IMR-90 (cell line): ENCODE results near the gene PRDM15. TPM values are rescaled to one million over a fixed set of nuclear protein-coding genes. Genes with fewer than 3 reads are reported as not detected.

Experiments used
- ATAC-seq: fragments of 200-7000 bp; cut with Tn5 transposase; 2 replicates; pipeline ENCODE4 v1.9.1; 2020; ENCODE audit warnings: low read depth, mild to moderate bottlenecking, moderate library complexity
- BruUV-seq: library from RNA; stranded (reverse); fragments of 400-500 nt; replicated peaks from 2 replicates; lab custom pipeline; 2021; lab: Mats Ljungman, UMichigan
- CTCF ChIA-PET: fragments of 300-600 bp; formaldehyde crosslinking; extraction: SDS; loops from one replicate; lab custom pipeline; 2021; ENCODE audit warnings: antibody characterized with exemption; lab: Yijun Ruan, JAX
- POLR2A ChIA-PET: fragments of 300-600 bp; sonication (Branson Sonifier 250); formaldehyde crosslinking; loops from one replicate; lab custom pipeline; 2022; ENCODE audit warnings: antibody characterized with exemption; ENCODE audit not compliant: unreplicated experiment; lab: Charles Lee
- DNase-seq: peaks from one replicate; pipeline ENCODE4 v3.0.0; 2013
- H2AFZ ChIP-seq: replicated peaks from 2 replicates; pipeline ENCODE3; 2013; ENCODE audit warnings: low read length, mild to moderate bottlenecking; ENCODE audit not compliant: poor library complexity
- H2AK5ac ChIP-seq: 2 replicates; pipeline ENCODE4 v1.6.1; 2013; ENCODE audit warnings: low read depth, low read length, inconsistent platforms
- H2AK9ac ChIP-seq: replicated peaks from 2 replicates; pipeline ENCODE3; 2013; ENCODE audit warnings: mild to moderate bottlenecking, low read depth, low read length, moderate library complexity; ENCODE audit not compliant: poor library complexity
- H2BK120ac ChIP-seq: 2 replicates; pipeline ENCODE4 v1.6.1; 2013; ENCODE audit warnings: low read depth, low read length, inconsistent platforms
- H2BK15ac ChIP-seq: 3 replicates; pipeline ENCODE4 v1.6.1; 2013; ENCODE audit warnings: low read depth, low read length, inconsistent platforms
- H2BK20ac ChIP-seq: 2 replicates; pipeline ENCODE4 v1.6.1; 2013; ENCODE audit warnings: low read depth, mild to moderate bottlenecking, inconsistent platforms, low read length, moderate library complexity
- H2BK5ac ChIP-seq: 2 replicates; pipeline ENCODE4 v1.6.1; 2013; ENCODE audit warnings: mild to moderate bottlenecking, low read depth, low read length, inconsistent platforms; ENCODE audit not compliant: poor library complexity, severe bottlenecking
- H3K14ac ChIP-seq: replicated peaks from 2 replicates; pipeline ENCODE4 v1.6.1; 2013; ENCODE audit warnings: low read depth, low read length, inconsistent platforms
- H3K18ac ChIP-seq: 2 replicates; pipeline ENCODE4 v1.6.1; 2013; ENCODE audit warnings: low read depth, low read length, control low read depth
- H3K23ac ChIP-seq: 2 replicates; pipeline ENCODE4 v1.6.1; 2013; ENCODE audit warnings: low read depth, low read length, inconsistent platforms
- H3K27ac ChIP-seq: 2 replicates; pipeline ENCODE4 v1.5.1; 2013; ENCODE audit warnings: mild to moderate bottlenecking, control low read depth, low read length; ENCODE audit not compliant: insufficient read depth
- H3K27me3 ChIP-seq: 2 replicates; pipeline ENCODE4 v1.6.1; 2013; ENCODE audit warnings: low read length; ENCODE audit not compliant: control insufficient read depth, insufficient read depth
- H3K36me3 ChIP-seq: 2 replicates; pipeline ENCODE4 v1.6.1; 2013; ENCODE audit warnings: low read length, mixed read lengths; ENCODE audit not compliant: control insufficient read depth, insufficient read depth
- H3K4ac ChIP-seq: 2 replicates; pipeline ENCODE4 v1.6.1; 2013; ENCODE audit warnings: low read depth, low read length, inconsistent platforms
- H3K4me1 ChIP-seq: 2 replicates; pipeline ENCODE4 v1.6.1; 2013; ENCODE audit warnings: low read length, mixed read lengths; ENCODE audit not compliant: control insufficient read depth, insufficient read depth
- H3K4me2 ChIP-seq: 2 replicates; pipeline ENCODE4 v1.6.1; 2013; ENCODE audit warnings: low read depth, mild to moderate bottlenecking, control low read depth, low read length, moderate library complexity
- H3K4me3 ChIP-seq: 2 replicates; pipeline ENCODE4 v1.5.1; 2013; ENCODE audit warnings: low read depth, mild to moderate bottlenecking, control low read depth, low read length, moderate library complexity; ENCODE audit not compliant: insufficient read depth
- H3K56ac ChIP-seq: 2 replicates; pipeline ENCODE4 v1.6.1; 2013; ENCODE audit warnings: low read length, inconsistent platforms; ENCODE audit not compliant: insufficient read depth; ENCODE audit errors: extremely low read depth
- H3K79me1 ChIP-seq, 2 experiments: 2 replicates each; pipeline ENCODE4 v1.6.1; 2013; ENCODE audit warnings: low read length in 2 of 2, inconsistent platforms in 1 of 2, low read depth in 1 of 2
- H3K9ac ChIP-seq: 2 replicates; pipeline ENCODE4 v1.6.1; 2013; ENCODE audit warnings: low read depth, low read length, control low read depth
- H3K9me1 ChIP-seq: 2 replicates; pipeline ENCODE4 v1.6.1; 2013; ENCODE audit warnings: low read length, inconsistent platforms; ENCODE audit not compliant: insufficient read depth
- H3K9me3 ChIP-seq: 2 replicates; pipeline ENCODE4 v1.6.1; 2013; ENCODE audit warnings: low read length; ENCODE audit not compliant: control insufficient read depth, insufficient read depth
- H4K20me1 ChIP-seq: 2 replicates; pipeline ENCODE4 v1.6.1; 2013; ENCODE audit warnings: low read length, inconsistent platforms; ENCODE audit not compliant: insufficient read depth
- H4K5ac ChIP-seq: 2 replicates; pipeline ENCODE4 v1.6.1; 2013; ENCODE audit warnings: mild to moderate bottlenecking, low read depth, low read length, control low read depth
- H4K8ac ChIP-seq, 2 experiments: 2 replicates each; pipeline ENCODE4 v1.6.1; 2013; ENCODE audit warnings: low read depth in 2 of 2, low read length in 2 of 2, control low read depth in 1 of 2, inconsistent platforms in 1 of 2
- H4K91ac ChIP-seq: 2 replicates; pipeline ENCODE4 v1.6.1; 2013; ENCODE audit warnings: low read depth, low read length, inconsistent platforms; ENCODE audit not compliant: insufficient read depth
- CEBPB ChIP-seq: IDR thresholded peaks from 2 replicates; pipeline ENCODE4 v1.6.1; 2012; ENCODE audit warnings: low read depth, low read length, improper control_type of control experiment
- CHD1 ChIP-seq: IDR thresholded peaks from 2 replicates; pipeline ENCODE4 v1.6.1; 2012; ENCODE audit warnings: low read depth, low read length, improper control_type of control experiment
- MAFK ChIP-seq: IDR thresholded peaks from 2 replicates; pipeline ENCODE4 v1.6.1; 2012; ENCODE audit warnings: low read depth, low read length, improper control_type of control experiment
- MAZ ChIP-seq: IDR thresholded peaks from 2 replicates; pipeline ENCODE4 v1.6.1; 2012; ENCODE audit warnings: low read depth, mild to moderate bottlenecking, low read length, improper control_type of control experiment, moderate library complexity, borderline replicate concordance
- MXI1 ChIP-seq: IDR thresholded peaks from 2 replicates; pipeline ENCODE4 v1.6.1; 2012; ENCODE audit warnings: low read depth, mild to moderate bottlenecking, low read length, moderate library complexity, borderline replicate concordance
- NFE2L2 ChIP-seq: fragments of 150-350 bp; IDR thresholded peaks from 2 replicates; pipeline ENCODE4 v1.6.1; 2016; ENCODE audit warnings: low read depth, mild to moderate bottlenecking, low read length
- POLR2A ChIP-seq: IDR thresholded peaks from 2 replicates; pipeline ENCODE4 v1.6.1; 2012; ENCODE audit warnings: mild to moderate bottlenecking, low read depth, low read length
- RFX5 ChIP-seq: IDR thresholded peaks from 2 replicates; pipeline ENCODE4 v1.8.0; 2012; ENCODE audit warnings: low read depth, mild to moderate bottlenecking, low read length, moderate library complexity
- SMC3 ChIP-seq: fragments of 150-350 bp; IDR thresholded peaks from 2 replicates; pipeline ENCODE4 v1.6.1; 2016; ENCODE audit warnings: low read depth, mild to moderate bottlenecking, antibody characterized with exemption, low read length, moderate library complexity
- WGBS, 2 experiments: methylation state at CpG; one replicate each; pipeline versions ENCODE4 v1.1.5 to v1.1.7; 2013; ENCODE audit warnings: missing lambda C conversion rate in 2 of 2; ENCODE audit not compliant: insufficient read length in 1 of 2; ENCODE audit errors: extremely low coverage in 2 of 2; 5-methylcytosine and 5-hydroxymethylcytosine counted together
- dilution Hi-C: fragments of 300-500 bp; cut with HindIII; formaldehyde crosslinking; loops from one replicate; pipeline ENCODE4 v1.14.3; 2018; ENCODE audit warnings: low sequenced_read_pairs; ENCODE audit not compliant: unreplicated experiment
- in situ Hi-C: fragments of 300-500 bp; cut with MboI; formaldehyde crosslinking; loops from 3 replicates; pipeline ENCODE4 v1.14.3; 2019; ENCODE audit warnings: low sequenced_read_pairs, inconsistent platforms, mixed read lengths
- intact Hi-C: fragments of 100-400 bp; cut with micrococcal nuclease; formaldehyde crosslinking; loops from 2 replicates; pipeline ENCODE4 v1.10.0; 2022
- polyA plus RNA-seq, 3 experiments: library from polyadenylated mRNA; depleted of rRNA; stranded (reverse); fragments of >200 nt; gene quantifications; 2 replicates each; pipeline ENCODE4 v1.2.3, GENCODE V29; 2012; ENCODE audit warnings: low replicate concordance in 1 of 3
- total RNA-seq: library from RNA; depleted of rRNA; stranded (reverse); fragments of >200 nt; gene quantifications from 2 replicates; pipeline ENCODE4 v1.2.3, GENCODE V29; 2012
- TF ChIP-seq, protein P1 (sequence below): fragments of 150-350 bp; IDR thresholded peaks from 2 replicates; pipeline ENCODE4 v1.6.1; 2017; ENCODE audit warnings: mild to moderate bottlenecking, antibody characterized with exemption, low read length, low read depth
- TF ChIP-seq, protein P2 (sequence below): fragments of 150-350 bp; IDR thresholded peaks from 2 replicates; pipeline ENCODE4 v1.6.1; 2016; ENCODE audit warnings: low read depth, mild to moderate bottlenecking, low read length, moderate library complexity, borderline replicate concordance
- TF ChIP-seq, protein P3 (sequence below): conservative IDR thresholded peaks from 2 replicates; pipeline ENCODE4 v1.5.1; 2012; ENCODE audit warnings: mild to moderate bottlenecking, low read depth, low read length, improper control_type of control experiment

PRDM15 gene
- total and polyA plus RNA-seq, 2 of the 4 experiments (the other 2 are of a cell fraction), result 7.3 to 8.8 TPM

DNA sequence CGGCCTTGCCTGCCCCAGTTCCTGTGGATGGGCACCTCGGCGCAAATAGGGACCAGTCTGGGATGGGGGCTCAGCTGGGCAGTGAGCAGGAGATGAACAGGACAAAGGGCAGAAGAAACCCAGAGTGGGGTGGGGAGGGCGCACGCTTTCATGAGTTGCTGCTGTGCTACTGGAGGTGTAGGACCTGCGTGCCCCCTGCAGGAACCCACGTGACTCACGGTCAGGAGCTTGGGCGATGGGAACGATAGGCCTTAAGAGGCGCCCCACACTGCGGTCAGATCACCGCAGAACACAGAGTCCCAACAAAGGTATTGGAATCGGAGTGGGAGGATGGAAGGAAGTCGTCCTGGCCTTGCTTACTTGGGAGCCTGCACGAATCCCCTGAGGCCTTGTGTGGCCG, 17.2 kb downstream of the PRDM15 start:
- H2BK15ac ChIP-seq, result no peak overlapping the region
- no peak overlapping the region for H3K56ac ChIP-seq
- DNase-seq (no peak), ATAC-seq (no peak)
- H2BK20ac ChIP-seq, result no peak overlapping the region
- H3K79me1 ChIP-seq, result peaks cover 8 to 31% of the 10 kb centered on the region in 2 experiments
- H3K9me1 ChIP-seq, result peaks cover 12% of the 10 kb centered on the region
- H3K27me3 ChIP-seq, result no peaks in the 10 kb centered on the region
- WGBS, 2 experiments, result 92% methylated on average over 5 of the region's 17 CpGs; no CpG with 5 or more reads in 1 of the 2 experiments
- H4K20me1 ChIP-seq, result no peaks in the 10 kb centered on the region
- H2AK9ac ChIP-seq, result peak overlapping the region; percentile 45
- peak overlapping the region; percentile 15 for H2AFZ ChIP-seq
- no peak overlapping the region for H3K14ac ChIP-seq
- no peak overlapping the region for H3K27ac ChIP-seq
- TF ChIP-seq, protein P1, sequence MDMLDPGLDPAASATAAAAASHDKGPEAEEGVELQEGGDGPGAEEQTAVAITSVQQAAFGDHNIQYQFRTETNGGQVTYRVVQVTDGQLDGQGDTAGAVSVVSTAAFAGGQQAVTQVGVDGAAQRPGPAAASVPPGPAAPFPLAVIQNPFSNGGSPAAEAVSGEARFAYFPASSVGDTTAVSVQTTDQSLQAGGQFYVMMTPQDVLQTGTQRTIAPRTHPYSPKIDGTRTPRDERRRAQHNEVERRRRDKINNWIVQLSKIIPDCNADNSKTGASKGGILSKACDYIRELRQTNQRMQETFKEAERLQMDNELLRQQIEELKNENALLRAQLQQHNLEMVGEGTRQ, result no peak
- TF ChIP-seq, protein P2, sequence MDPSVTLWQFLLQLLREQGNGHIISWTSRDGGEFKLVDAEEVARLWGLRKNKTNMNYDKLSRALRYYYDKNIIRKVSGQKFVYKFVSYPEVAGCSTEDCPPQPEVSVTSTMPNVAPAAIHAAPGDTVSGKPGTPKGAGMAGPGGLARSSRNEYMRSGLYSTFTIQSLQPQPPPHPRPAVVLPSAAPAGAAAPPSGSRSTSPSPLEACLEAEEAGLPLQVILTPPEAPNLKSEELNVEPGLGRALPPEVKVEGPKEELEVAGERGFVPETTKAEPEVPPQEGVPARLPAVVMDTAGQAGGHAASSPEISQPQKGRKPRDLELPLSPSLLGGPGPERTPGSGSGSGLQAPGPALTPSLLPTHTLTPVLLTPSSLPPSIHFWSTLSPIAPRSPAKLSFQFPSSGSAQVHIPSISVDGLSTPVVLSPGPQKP, result no peak
- TF ChIP-seq CEBPB (no peak), POLR2A (no peak), SMC3 (no peak), NFE2L2 (no peak), MAFK (no peak), RFX5 (no peak), CHD1 (no peak), MXI1 (no peak), MAZ (no peak)
- TF ChIP-seq, protein P3, sequence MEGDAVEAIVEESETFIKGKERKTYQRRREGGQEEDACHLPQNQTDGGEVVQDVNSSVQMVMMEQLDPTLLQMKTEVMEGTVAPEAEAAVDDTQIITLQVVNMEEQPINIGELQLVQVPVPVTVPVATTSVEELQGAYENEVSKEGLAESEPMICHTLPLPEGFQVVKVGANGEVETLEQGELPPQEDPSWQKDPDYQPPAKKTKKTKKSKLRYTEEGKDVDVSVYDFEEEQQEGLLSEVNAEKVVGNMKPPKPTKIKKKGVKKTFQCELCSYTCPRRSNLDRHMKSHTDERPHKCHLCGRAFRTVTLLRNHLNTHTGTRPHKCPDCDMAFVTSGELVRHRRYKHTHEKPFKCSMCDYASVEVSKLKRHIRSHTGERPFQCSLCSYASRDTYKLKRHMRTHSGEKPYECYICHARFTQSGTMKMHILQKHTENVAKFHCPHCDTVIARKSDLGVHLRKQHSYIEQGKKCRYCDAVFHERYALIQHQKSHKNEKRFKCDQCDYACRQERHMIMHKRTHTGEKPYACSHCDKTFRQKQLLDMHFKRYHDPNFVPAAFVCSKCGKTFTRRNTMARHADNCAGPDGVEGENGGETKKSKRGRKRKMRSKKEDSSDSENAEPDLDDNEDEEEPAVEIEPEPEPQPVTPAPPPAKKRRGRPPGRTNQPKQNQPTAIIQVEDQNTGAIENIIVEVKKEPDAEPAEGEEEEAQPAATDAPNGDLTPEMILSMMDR, result no peak
- no peak overlapping the region for H2BK5ac ChIP-seq
- H2BK120ac ChIP-seq, result no peak overlapping the region
- H2AK5ac ChIP-seq, result 0 out of 2 replicates have a peak overlapping the region, but pooled peaks have one; percentile 39
- H3K18ac ChIP-seq, result no peak overlapping the region
- no peak overlapping the region for H3K4me2 ChIP-seq
- CTCF ChIA-PET, result no interaction called here
- H3K9me3 ChIP-seq, result no peaks in the 10 kb centered on the region
- no TSS peak for BruUV-seq
- dilution Hi-C loops, result no loop called here
- H3K4me3 ChIP-seq, result no peak overlapping the region
- no peak overlapping the region for H3K9ac ChIP-seq
- no peak overlapping the region for H3K4ac ChIP-seq
- H3K4me1 ChIP-seq, result peaks cover 2% of the 10 kb centered on the region; the same call in 1 of the 2 replicates
- H4K8ac ChIP-seq, result no peak overlapping the region
- H4K5ac ChIP-seq, result no peak overlapping the region
- H3K36me3 ChIP-seq, result peaks cover 7% of the 10 kb centered on the region; the same call in 1 of the 2 replicates
- H3K23ac ChIP-seq, result no peak overlapping the region
- POLR2A ChIA-PET, result interaction anchor here (0.5 kb wide), 1 partner anchor 35 kb away, joined by 3 read pairs; no protein-coding TSS in a partner anchor
- in situ Hi-C loops, result no loop called here
- intact Hi-C loops, result no loop called here
- no peak overlapping the region for H4K91ac ChIP-seq
